ENCODE results near the gene TBL1XR1.

DNA sequence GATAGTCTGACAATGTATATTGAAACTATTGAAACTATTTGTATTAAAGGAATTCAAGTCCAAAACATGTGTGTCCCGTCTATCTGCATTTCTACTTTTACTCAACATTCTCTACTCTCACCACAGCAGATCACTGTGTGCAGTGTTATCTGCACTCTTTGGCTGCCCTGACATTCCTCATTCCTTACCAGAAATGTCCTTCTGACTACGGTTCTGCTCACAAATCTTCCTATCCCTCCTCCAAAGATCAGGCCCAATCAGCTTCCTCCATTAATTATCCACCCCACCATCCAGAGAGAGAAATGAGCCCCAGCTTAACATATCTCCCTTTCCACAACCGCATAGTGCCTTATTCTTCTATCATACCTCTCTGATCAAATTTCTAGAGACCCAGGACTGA is 94.7 kb downstream of the TBL1XR1 start:
- TF ChIP-seq, protein P1, sequence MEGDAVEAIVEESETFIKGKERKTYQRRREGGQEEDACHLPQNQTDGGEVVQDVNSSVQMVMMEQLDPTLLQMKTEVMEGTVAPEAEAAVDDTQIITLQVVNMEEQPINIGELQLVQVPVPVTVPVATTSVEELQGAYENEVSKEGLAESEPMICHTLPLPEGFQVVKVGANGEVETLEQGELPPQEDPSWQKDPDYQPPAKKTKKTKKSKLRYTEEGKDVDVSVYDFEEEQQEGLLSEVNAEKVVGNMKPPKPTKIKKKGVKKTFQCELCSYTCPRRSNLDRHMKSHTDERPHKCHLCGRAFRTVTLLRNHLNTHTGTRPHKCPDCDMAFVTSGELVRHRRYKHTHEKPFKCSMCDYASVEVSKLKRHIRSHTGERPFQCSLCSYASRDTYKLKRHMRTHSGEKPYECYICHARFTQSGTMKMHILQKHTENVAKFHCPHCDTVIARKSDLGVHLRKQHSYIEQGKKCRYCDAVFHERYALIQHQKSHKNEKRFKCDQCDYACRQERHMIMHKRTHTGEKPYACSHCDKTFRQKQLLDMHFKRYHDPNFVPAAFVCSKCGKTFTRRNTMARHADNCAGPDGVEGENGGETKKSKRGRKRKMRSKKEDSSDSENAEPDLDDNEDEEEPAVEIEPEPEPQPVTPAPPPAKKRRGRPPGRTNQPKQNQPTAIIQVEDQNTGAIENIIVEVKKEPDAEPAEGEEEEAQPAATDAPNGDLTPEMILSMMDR (IDR thresholded peaks at IDR 0.05), result no peak
- TF ChIP-seq TCF7L2 (IDR thresholded peaks at IDR 0.05; ENCODE audit: low read depth, low read length), result no peak

All from Panc1 (cell line).